OCI-LY7 (cell line): ENCODE measurements around the gene CASP2.

Experiments used
- CTCF ChIP-seq: fragments of 200-600 bp; sonication (generic); conservative IDR thresholded peaks from 2 replicates; pipeline ENCODE4 v1.5.1; 2014; ENCODE audit warnings: mild to moderate bottlenecking, antibody characterized with exemption, low read length, moderate library complexity, mixed read lengths
- EZH2phosphoT487 ChIP-seq: fragments of 200-600 bp; sonication (generic); IDR thresholded peaks from 2 replicates; pipeline ENCODE4 v1.6.1; 2018; ENCODE audit warnings: low read depth, borderline replicate concordance, mild to moderate bottlenecking, mixed run types, antibody characterized with exemption, low read length, moderate library complexity, mixed read lengths

DNA sequence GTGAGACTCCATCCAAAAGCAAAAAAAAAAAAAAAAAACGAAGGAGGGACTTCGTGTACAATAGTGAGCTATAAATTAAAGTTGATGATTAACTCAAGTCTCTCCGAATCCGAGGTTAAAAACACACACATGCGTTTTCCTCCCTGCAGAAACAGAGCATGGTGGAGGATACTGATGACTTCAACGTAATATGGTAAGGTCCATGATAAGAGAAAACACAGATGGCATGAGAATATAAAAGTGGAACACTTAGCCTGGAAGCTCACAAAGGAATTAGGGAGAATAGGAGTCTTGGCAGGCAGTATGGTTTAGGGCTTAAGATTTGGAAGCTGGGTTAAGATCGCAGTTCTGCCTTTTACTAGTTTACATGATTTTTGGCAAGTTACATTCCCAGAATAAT lies 45.0 kb upstream of the CASP2 start:
- TF ChIP-seq CTCF (no peak), EZH2phosphoT487 (no peak)
